Loucy (cell line): ENCODE results near the gene FBN1.

Experiments used
- CTCF ChIP-seq: fragments of 200-600 bp; sonication (generic); conservative IDR thresholded peaks from 2 replicates; pipeline ENCODE4 v1.5.1; 2014; ENCODE audit warnings: mild to moderate bottlenecking, antibody characterized with exemption, low read length
- EZH2phosphoT487 ChIP-seq: fragments of 200-600 bp; IDR thresholded peaks from 2 replicates; pipeline ENCODE4 v1.6.1; 2018; ENCODE audit warnings: antibody characterized with exemption, mild to moderate bottlenecking, moderate library complexity, borderline replicate concordance

GRCh38 chr15:48596841-48597240 lies 48.7 kb downstream of the FBN1 start:
- no peak for TF ChIP-seq CTCF
- no peak for TF ChIP-seq EZH2phosphoT487
